ENCODE results near the gene MRPS11.
"Not testable (repeated sequence)": the region's sequence is repeated elsewhere in the genome, so short reads cannot be mapped to it uniquely, and the experiment has no call there.

MRPS11 gene

GRCh38 chr15:88456733-88457132, 10.8 kb upstream of the MRPS11 start:
- no peak for DNase-seq

- no peak for DNase-seq
Observed at GRCh38 chr15:88463870-88464532, 3.5 kb upstream of the MRPS11 start.

- DNase-seq = no peak
Observed at GRCh38 chr15:88465633-88466224, 1.8 kb upstream of the MRPS11 start.

- no peak for DNase-seq
Observed at GRCh38 chr15:88467935-88468528, 524 bp downstream of the MRPS11 start.

GRCh38 chr15:88468721-88469120, 1.2 kb downstream of the MRPS11 start:
- DNase-seq = not testable (repeated sequence)

- DNase-seq = no peak
Observed at GRCh38 chr15:88469321-88469720, 1.8 kb downstream of the MRPS11 start.

GRCh38 chr15:88470625-88471372, 3.3 kb downstream of the MRPS11 start:
- no peak for DNase-seq

GRCh38 chr15:88472225-88472624, 4.7 kb downstream of the MRPS11 start:
- no peak for DNase-seq

GRCh38 chr15:88473661-88474293, 6.3 kb downstream of the MRPS11 start:
- DNase-seq = not testable (repeated sequence)

GRCh38 chr15:88476635-88477060, 9.1 kb downstream of the MRPS11 start:
- no peak for DNase-seq

- no peak for DNase-seq
Observed at GRCh38 chr15:88477126-88477525, 9.6 kb downstream of the MRPS11 start.

GRCh38 chr15:88477904-88478303, 10.4 kb downstream of the MRPS11 start:
- DNase-seq = no peak

GRCh38 chr15:88479169-88479568, 11.7 kb downstream of the MRPS11 start:
- no peak for DNase-seq

- no peak for DNase-seq
Observed at GRCh38 chr15:88480981-88481380, 13.5 kb downstream of the MRPS11 start.

GRCh38 chr15:88482263-88482662, 14.8 kb downstream of the MRPS11 start:
- no peak for DNase-seq

- no peak for DNase-seq
Observed at GRCh38 chr15:88484682-88485331, 17.3 kb downstream of the MRPS11 start.

GRCh38 chr15:88487178-88487795, 19.8 kb downstream of the MRPS11 start:
- DNase-seq = no peak

GRCh38 chr15:88487796-88488523, 20.5 kb downstream of the MRPS11 start:
- DNase-seq = no peak

- no peak for DNase-seq
Observed at GRCh38 chr15:88489321-88489720, 21.8 kb downstream of the MRPS11 start.

- DNase-seq = no peak
Observed at GRCh38 chr15:88490036-88490435, 22.5 kb downstream of the MRPS11 start.

GRCh38 chr15:88491158-88491557, 23.6 kb downstream of the MRPS11 start:
- DNase-seq = no peak

Data from stimulated activated CD4-positive, alpha-beta T cell treated with anti-CD3 and anti-CD28 coated beads, Interleukin-4, amount 100 ng/mL, for 1 hour (primary cell).